ENCODE data around the gene F7.

DNA sequence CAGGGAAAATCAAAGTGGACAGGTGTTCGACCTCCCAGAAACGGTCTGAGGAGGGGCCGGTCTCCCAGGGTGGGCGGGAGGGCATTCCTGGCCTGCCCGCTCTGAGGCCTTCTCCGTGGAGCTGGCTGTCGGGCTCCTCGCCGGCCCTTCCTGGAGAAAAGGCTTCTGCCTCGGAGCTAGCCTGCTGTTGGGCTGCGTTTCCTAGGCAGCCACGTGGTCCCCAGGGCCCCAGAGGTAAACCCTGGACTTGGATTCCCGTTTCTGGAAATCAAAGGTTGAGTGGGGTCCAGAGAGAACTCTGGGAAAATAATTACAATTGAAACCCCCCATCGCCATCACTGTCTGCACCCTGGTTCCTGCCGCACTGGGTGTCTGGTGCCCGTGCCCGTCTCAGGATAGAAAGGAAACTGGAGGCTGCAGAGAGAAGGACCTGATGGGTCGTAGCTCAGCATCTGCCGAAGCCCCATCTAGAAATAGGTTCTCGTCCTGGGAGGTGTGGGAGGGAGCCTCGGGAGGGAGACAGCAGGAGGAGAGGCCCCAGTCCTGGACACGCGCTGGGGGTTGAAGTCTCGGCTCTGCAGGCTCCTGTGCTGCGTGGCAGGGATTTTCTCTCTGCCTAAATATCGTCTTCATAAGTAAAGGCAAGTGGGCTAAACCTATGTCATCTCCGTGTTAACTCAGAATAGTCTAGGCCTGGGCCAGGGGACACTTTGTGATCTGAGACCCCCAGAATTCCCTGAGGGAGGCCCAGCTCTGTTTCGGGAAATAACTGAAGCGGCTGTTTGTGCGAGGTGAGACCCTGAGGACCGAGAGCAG is 45.2 kb downstream of the F7 start:
- TF ChIP-seq, protein P1, sequence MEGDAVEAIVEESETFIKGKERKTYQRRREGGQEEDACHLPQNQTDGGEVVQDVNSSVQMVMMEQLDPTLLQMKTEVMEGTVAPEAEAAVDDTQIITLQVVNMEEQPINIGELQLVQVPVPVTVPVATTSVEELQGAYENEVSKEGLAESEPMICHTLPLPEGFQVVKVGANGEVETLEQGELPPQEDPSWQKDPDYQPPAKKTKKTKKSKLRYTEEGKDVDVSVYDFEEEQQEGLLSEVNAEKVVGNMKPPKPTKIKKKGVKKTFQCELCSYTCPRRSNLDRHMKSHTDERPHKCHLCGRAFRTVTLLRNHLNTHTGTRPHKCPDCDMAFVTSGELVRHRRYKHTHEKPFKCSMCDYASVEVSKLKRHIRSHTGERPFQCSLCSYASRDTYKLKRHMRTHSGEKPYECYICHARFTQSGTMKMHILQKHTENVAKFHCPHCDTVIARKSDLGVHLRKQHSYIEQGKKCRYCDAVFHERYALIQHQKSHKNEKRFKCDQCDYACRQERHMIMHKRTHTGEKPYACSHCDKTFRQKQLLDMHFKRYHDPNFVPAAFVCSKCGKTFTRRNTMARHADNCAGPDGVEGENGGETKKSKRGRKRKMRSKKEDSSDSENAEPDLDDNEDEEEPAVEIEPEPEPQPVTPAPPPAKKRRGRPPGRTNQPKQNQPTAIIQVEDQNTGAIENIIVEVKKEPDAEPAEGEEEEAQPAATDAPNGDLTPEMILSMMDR (IDR thresholded peaks at IDR 0.05), result no peak
- TF ChIP-seq POLR2AphosphoS5 (IDR thresholded peaks at IDR 0.05) (no peak), POLR2A (IDR thresholded peaks at IDR 0.05) (no peak)
